PC-9 (cell line): ENCODE measurements around the gene MAPKAP1.

Source experiments
- CTCF ChIP-seq: fragments of 200-600 bp; sonication (generic); conservative IDR thresholded peaks from 2 replicates; pipeline ENCODE4 v1.6.1; 2017; ENCODE audit warnings: mixed run types, antibody characterized with exemption, mild to moderate bottlenecking, moderate library complexity
- EZH2 ChIP-seq: fragments of 200-600 bp; sonication (generic); IDR thresholded peaks from 2 replicates; pipeline ENCODE4 v1.8.0; 2017; ENCODE audit warnings: antibody characterized with exemption, low read depth

DNA sequence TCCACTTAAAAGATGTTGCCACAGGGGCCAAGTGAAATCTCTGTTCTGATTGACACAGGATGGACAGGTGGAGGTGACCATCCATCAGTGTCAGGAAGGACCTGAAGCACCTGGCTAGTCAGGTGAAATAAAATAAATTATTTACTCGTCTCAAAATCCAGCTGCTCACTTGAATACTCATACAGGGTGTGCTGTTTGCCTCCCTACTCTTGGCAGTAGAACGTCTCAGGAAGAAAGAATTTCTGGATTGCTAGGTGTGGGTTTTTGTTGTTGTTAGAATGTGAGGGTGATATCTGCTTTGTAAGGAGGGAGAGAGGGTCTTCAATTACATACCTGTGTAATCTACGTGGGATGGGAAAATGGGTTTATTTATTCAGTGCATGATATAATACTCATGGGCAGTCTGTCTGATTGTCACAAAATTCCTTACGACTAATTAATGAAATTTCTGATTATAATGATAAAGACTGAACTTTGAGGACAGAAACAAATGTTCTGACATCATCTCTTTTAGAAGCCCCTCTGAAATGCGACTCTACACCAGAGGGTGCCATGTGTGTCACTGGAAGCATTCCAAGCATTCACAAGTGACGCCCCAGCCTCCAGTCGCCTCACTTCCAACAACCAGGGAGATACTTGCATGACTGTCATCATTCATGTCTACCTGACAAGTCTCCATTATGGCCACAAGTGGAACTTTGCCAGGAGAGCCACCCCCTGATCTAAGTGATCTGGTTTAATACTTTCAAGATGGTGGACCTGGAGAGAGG lies 227.0 kb downstream of the MAPKAP1 start:
- TF ChIP-seq CTCF (no peak), EZH2 (no peak)
